Measurements from ENCODE around the gene C1orf105.

C1orf105 gene

DNA sequence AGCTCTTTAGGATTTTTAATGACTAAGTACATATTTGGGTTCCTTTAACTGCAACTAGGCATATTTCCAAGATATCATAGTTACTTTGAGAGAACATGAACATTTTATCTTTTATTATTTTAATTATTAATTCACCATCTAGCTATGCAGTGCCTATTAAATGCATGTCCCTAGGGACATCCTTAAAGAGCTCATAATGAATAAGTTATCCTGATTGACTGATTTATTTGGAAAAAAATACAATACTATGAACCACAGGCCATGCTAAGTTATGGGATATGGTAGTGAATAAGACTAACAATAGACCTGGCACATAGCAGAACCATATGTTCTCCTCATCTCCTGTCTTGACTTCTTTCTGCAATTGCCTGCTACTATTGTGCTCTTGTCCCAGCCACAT, 16.4 kb upstream of the C1orf105 start:
- H3K27me3 ChIP-seq (ENCODE audit: low read length) = no peaks in the 10 kb centered on the region
- no peak for TF ChIP-seq EZH2phosphoT487 (conservative IDR thresholded peaks at IDR 0.05; ENCODE audit: low read length)
- TF ChIP-seq, protein P1, sequence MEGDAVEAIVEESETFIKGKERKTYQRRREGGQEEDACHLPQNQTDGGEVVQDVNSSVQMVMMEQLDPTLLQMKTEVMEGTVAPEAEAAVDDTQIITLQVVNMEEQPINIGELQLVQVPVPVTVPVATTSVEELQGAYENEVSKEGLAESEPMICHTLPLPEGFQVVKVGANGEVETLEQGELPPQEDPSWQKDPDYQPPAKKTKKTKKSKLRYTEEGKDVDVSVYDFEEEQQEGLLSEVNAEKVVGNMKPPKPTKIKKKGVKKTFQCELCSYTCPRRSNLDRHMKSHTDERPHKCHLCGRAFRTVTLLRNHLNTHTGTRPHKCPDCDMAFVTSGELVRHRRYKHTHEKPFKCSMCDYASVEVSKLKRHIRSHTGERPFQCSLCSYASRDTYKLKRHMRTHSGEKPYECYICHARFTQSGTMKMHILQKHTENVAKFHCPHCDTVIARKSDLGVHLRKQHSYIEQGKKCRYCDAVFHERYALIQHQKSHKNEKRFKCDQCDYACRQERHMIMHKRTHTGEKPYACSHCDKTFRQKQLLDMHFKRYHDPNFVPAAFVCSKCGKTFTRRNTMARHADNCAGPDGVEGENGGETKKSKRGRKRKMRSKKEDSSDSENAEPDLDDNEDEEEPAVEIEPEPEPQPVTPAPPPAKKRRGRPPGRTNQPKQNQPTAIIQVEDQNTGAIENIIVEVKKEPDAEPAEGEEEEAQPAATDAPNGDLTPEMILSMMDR (IDR thresholded peaks at IDR 0.05; ENCODE audit: insufficient read depth, low read length, poor library complexity, severe bottlenecking) = no peak
- no peak overlapping the region for H3K9ac ChIP-seq (ENCODE audit: low read length)
- H3K9me2 ChIP-seq (replicated peaks; ENCODE audit: insufficient read depth, low read length) = no peaks in the 10 kb centered on the region
- H3K79me2 ChIP-seq (ENCODE audit: insufficient read depth, low read length) = no peaks in the 10 kb centered on the region
- H3K36me3 ChIP-seq (ENCODE audit: low read length) = no peaks in the 10 kb centered on the region
- H3K4me2 ChIP-seq (ENCODE audit: low read depth, low read length, poor library complexity, severe bottlenecking) = no peak overlapping the region
- no peaks in the 10 kb centered on the region for H4K20me1 ChIP-seq (ENCODE audit: low read depth, low read length)
- H3K4me3 ChIP-seq (ENCODE audit: insufficient read depth, low read length, poor library complexity, severe bottlenecking) = no peak overlapping the region
- H3F3A ChIP-seq (ENCODE audit: insufficient read depth) = no peaks in the 10 kb centered on the region
- no peaks in the 10 kb centered on the region for H3K9me3 ChIP-seq (ENCODE audit: insufficient read depth, low read length)
- H3K27ac ChIP-seq (ENCODE audit: low read depth, low read length) = no peak overlapping the region
- H2AFZ ChIP-seq (ENCODE audit: low read depth, low read length, severe bottlenecking) = no peak overlapping the region

- no peak overlapping the region for H3K27ac ChIP-seq (ENCODE audit: low read depth, low read length)
- no peaks in the 10 kb centered on the region for H3K36me3 ChIP-seq (ENCODE audit: low read length)
- H3K9me3 ChIP-seq (ENCODE audit: insufficient read depth, low read length) = no peaks in the 10 kb centered on the region
- no peaks in the 10 kb centered on the region for H4K20me1 ChIP-seq (ENCODE audit: low read depth, low read length)
- no peak overlapping the region for H3K9ac ChIP-seq (ENCODE audit: low read length)
- no peak for TF ChIP-seq EZH2phosphoT487 (conservative IDR thresholded peaks at IDR 0.05; ENCODE audit: low read length)
- TF ChIP-seq, protein P1 (IDR thresholded peaks at IDR 0.05; ENCODE audit: insufficient read depth, low read length, poor library complexity, severe bottlenecking) = no peak
- no peaks in the 10 kb centered on the region for H3K79me2 ChIP-seq (ENCODE audit: insufficient read depth, low read length)
- no peak overlapping the region for H2AFZ ChIP-seq (ENCODE audit: low read depth, low read length, severe bottlenecking)
- no peak overlapping the region for H3K4me2 ChIP-seq (ENCODE audit: low read depth, low read length, poor library complexity, severe bottlenecking)
- H3K9me2 ChIP-seq (replicated peaks; ENCODE audit: insufficient read depth, low read length) = no peaks in the 10 kb centered on the region
- no peaks in the 10 kb centered on the region for H3K27me3 ChIP-seq (ENCODE audit: low read length)
- no peak overlapping the region for H3K4me3 ChIP-seq (ENCODE audit: insufficient read depth, low read length, poor library complexity, severe bottlenecking)
- no peaks in the 10 kb centered on the region for H3F3A ChIP-seq (ENCODE audit: insufficient read depth)
Measured at GRCh38 chr1:172405912-172406311, 14.6 kb upstream of the C1orf105 start.

DNA sequence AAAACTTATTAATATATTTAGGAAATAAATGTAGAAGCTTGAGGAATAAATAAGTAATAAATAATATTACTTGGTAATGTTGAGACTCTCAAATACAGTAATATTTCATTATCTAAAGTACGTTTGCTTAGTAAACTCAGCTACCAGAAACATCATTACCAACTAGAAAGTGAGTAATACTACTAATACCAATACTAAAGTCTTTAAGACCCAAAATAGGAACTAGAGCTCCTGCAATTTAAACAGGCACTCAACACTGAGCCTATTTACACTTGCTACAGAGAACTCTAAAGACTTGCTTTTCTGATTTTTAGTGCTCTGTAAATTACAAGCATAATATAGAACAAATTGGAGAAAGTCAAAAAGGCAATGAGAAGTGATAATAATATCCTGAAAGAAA, 13.5 kb upstream of the C1orf105 start:
- no peaks in the 10 kb centered on the region for H4K20me1 ChIP-seq (ENCODE audit: low read depth, low read length)
- no peak overlapping the region for H2AFZ ChIP-seq (ENCODE audit: low read depth, low read length, severe bottlenecking)
- H3K4me2 ChIP-seq (ENCODE audit: low read depth, low read length, poor library complexity, severe bottlenecking) = no peak overlapping the region
- H3K4me3 ChIP-seq (ENCODE audit: insufficient read depth, low read length, poor library complexity, severe bottlenecking) = no peak overlapping the region
- H3F3A ChIP-seq (ENCODE audit: insufficient read depth) = no peaks in the 10 kb centered on the region
- no peaks in the 10 kb centered on the region for H3K9me2 ChIP-seq (replicated peaks; ENCODE audit: insufficient read depth, low read length)
- H3K36me3 ChIP-seq (ENCODE audit: low read length) = no peaks in the 10 kb centered on the region
- H3K9me3 ChIP-seq (ENCODE audit: insufficient read depth, low read length) = no peaks in the 10 kb centered on the region
- no peak for TF ChIP-seq EZH2phosphoT487 (conservative IDR thresholded peaks at IDR 0.05; ENCODE audit: low read length)
- TF ChIP-seq, protein P1 (IDR thresholded peaks at IDR 0.05; ENCODE audit: insufficient read depth, low read length, poor library complexity, severe bottlenecking) = no peak
- H3K27ac ChIP-seq (ENCODE audit: low read depth, low read length) = no peak overlapping the region
- H3K79me2 ChIP-seq (ENCODE audit: insufficient read depth, low read length) = no peaks in the 10 kb centered on the region
- H3K27me3 ChIP-seq (ENCODE audit: low read length) = no peaks in the 10 kb centered on the region
- H3K9ac ChIP-seq (ENCODE audit: low read length) = no peak overlapping the region

Data from SU-DHL-6 (cell line).